ENCODE data around the gene DGKB. TPM values are rescaled to one million over a fixed set of nuclear protein-coding genes. Genes with fewer than 3 reads are reported as not detected.
A peak's percentile ranks its signal among the peaks of the same experiment; 100 is the strongest.

Gene DGKB
- total RNA-seq, result 10 to 100 TPM in 3 of 8 experiments, 1 to 10 TPM in 2, under 1 TPM in 3; 0.22 to 13.6 (median 9.0) TPM

DNA sequence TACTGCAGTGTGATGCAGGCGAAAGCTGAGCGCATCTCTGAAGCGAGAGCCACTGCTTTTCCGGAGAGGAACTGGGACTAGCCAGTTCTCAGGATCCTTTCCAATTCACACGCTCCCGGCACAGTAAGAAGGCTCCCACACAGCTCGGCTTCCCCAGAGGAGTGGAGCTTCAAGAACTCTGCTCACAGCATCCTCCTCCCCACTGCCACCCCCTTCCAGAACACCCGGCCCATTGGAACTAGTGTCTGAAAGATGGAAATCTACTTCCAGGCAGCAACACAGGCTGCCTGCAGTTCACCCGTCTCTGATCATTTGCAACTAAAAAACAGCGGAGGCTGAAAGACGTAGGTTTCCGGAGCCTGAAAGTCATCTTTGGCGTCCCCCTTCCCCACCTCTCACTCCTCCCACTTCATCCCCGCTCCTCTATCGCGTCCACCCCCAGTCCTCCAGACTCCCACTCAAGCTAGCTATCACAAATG lies at the start of gene DGKB:
Gene DGKB (minus strand): TSS at position 163 of the 479 bp plus-strand sequence.
- H3K4me1 ChIP-seq (replicated peaks in 1 of 2), result peaks cover 10 to 14% of the 10 kb centered on the region in 2 donors
- in situ Hi-C loops (cut with MboI; ENCODE audit: low pct_unique_long_range_greater_than_20kb in 2 of 9, low sequenced_read_pairs in 9 of 9, unreplicated experiment in 9 of 9), result no loop called here
- peak within 1 kb of the TSS; percentile 53 to 74 for H3K27ac ChIP-seq
- 0 to 20% (median 5%) methylated on average over 1 to 4 of the region's 16 CpGs; no CpG with 5 or more reads in 7 of the 10 experiments for WGBS, 10 experiments
- peak within 1 kb of the TSS; percentile 40 to 60 (median 49) for H3K4me3 ChIP-seq
- ATAC-seq (replicated peaks in 6 of 8), result peak; percentile 56 to 82 (median 72)

DNA sequence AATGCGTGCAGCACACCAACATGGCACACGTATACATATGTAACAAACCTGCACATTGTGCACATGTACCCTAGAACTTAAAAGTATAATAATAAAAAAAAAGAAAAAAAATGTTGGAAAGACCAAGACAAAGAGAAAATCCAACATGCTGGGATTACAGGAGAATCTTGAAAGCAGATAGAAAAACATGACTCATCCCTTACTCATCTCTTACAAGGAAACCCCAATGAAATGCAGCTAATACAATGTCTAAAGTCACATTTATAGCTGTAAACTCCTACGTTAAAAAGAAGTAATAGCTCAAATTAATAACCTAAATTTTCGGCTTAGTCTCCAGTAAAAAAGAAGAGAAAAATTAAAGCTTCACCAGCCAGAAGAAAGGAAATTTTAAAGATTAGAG lies 47.5 kb upstream of the DGKB start:
- Histone ChIP-seq H3K4me1 (replicated peaks in 1 of 2) (no peaks in the 10 kb centered on the region), H3K4me3 (no peak overlapping the region), H3K27ac (no peak overlapping the region)
- in situ Hi-C loops (cut with MboI; ENCODE audit: low pct_unique_long_range_greater_than_20kb in 2 of 9, low sequenced_read_pairs in 9 of 9, unreplicated experiment in 9 of 9), result no loop called here
- ATAC-seq (replicated peaks in 6 of 8), result no peak
- 22 to 98% (median 84%) methylated on average over 2 to 4 of the region's 4 CpGs for WGBS, 10 experiments

DNA sequence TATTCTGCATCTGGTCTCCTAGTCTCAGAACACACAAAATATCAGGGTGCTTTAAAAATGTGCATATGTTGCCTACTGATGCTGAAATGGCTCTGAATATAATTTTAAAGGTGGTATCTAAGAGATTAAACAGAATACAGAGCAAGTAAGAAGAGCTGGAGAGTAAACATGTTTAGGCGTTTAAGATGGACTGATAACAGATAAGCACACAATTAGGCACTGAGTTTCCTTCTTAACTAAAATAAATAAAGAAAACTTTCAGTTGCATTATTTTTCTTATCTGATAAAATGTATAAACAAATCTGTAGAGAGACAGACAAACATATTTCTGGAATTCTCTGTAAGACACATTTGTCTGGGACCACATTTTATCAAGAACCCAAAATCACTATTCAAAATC lies 35.6 kb upstream of the DGKB start:
- WGBS, 10 experiments, result 25 to 100% (median 81%) methylated on average over 1 of the region's 1 CpG; no CpG with 5 or more reads in 2 of the 10 experiments
- ATAC-seq (replicated peaks in 6 of 8), result no peak
- Histone ChIP-seq H3K4me3 (no peak overlapping the region), H3K27ac (no peak overlapping the region), H3K4me1 (replicated peaks in 1 of 2) (peaks cover 18 to 42% of the 10 kb centered on the region in 2 donors)
- in situ Hi-C loops (cut with MboI; ENCODE audit: low pct_unique_long_range_greater_than_20kb in 2 of 9, low sequenced_read_pairs in 9 of 9, unreplicated experiment in 9 of 9), result no loop called here

DNA sequence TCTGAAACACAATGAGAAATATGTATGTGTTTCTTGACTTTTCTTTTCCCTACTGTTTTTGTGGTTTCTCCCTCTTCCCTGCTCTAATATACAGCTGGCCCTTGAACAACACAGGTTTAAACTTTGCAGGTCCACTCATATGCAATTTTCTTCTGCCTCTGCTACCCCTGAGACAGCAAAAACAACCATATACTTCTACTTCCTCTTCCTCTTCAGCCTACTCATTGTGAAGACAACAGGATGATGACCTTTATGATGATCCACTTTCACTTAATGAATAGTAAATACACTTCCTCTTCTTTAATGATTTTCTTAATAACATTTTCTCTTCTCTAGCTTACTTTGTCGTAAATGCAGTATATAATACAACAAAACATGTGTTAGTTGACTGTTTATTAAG lies 35.0 kb upstream of the DGKB start:
- ATAC-seq (replicated peaks in 6 of 8), result no peak
- 17 to 92% (median 86%) methylated on average over 1 of the region's 1 CpG; no CpG with 5 or more reads in 3 of the 10 experiments for WGBS, 10 experiments
- H3K4me3 ChIP-seq, result no peak overlapping the region
- in situ Hi-C loops (cut with MboI; ENCODE audit: low pct_unique_long_range_greater_than_20kb in 2 of 9, low sequenced_read_pairs in 9 of 9, unreplicated experiment in 9 of 9), result no loop called here
- H3K27ac ChIP-seq, result no peak overlapping the region
- peaks cover 18 to 46% of the 10 kb centered on the region in 2 donors for H3K4me1 ChIP-seq (replicated peaks in 1 of 2)

DNA sequence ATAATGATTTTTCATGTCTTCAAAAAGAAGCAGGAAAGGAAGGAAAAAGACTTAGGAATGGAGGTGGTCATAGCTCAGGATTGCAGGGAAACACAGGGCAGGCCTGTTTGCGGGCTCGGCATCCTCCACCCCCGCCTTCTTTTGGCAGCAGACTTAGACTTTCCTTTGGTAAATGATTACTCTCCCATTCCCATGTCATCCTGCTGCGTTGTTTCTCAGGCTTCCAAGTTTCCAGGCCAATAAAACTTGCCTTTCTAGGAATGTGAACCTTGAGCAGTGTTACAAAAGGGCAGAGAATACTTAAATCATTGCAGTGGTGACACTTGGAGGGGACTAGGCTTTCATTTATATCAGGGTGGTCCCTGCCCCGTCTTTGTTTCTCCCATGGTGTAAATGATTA lies 34.0 kb upstream of the DGKB start:
- ATAC-seq (replicated peaks in 6 of 8), result peak in 5 of 8 experiments; percentile 38 to 96 (median 73)
- in situ Hi-C loops (cut with MboI; ENCODE audit: low pct_unique_long_range_greater_than_20kb in 2 of 9, low sequenced_read_pairs in 9 of 9, unreplicated experiment in 9 of 9), result no loop called here
- Histone ChIP-seq H3K4me3 (no peak overlapping the region), H3K4me1 (replicated peaks in 1 of 2) (peaks cover 18 to 46% of the 10 kb centered on the region in 2 donors), H3K27ac (no peak overlapping the region)
- 0 to 36% (median 14%) methylated on average over 1 to 5 of the region's 5 CpGs; no CpG with 5 or more reads in 2 of the 10 experiments for WGBS, 10 experiments

DNA sequence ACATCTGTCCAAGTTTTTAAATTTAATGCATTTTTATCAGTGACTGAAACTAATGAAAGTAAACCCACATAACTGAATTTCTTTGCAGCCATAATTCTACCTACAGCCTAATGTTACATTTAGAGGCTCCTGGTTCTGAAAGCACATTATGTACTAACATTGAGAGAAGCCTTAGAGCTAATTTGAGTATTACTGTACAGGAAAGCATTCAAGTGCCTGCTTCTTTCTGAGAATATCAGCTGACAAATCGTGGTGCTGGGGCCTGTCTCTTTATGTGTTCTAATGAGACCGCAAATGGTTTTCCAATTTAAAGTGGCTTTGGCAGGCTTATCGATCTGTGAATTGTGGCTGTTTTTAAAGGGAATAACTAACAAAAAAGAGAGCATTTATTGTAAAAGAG lies 32.3 kb upstream of the DGKB start:
- no peak overlapping the region for H3K4me3 ChIP-seq
- 0 to 80% (median 48%) methylated on average over 1 to 3 of the region's 3 CpGs; no CpG with 5 or more reads in 1 of the 10 experiments for WGBS, 10 experiments
- in situ Hi-C loops (cut with MboI; ENCODE audit: low pct_unique_long_range_greater_than_20kb in 2 of 9, low sequenced_read_pairs in 9 of 9, unreplicated experiment in 9 of 9), result no loop called here
- H3K27ac ChIP-seq, result no peak overlapping the region
- ATAC-seq (replicated peaks in 6 of 8), result peak in 5 of 8 experiments; percentile 18 to 66 (median 53)
- H3K4me1 ChIP-seq (replicated peaks in 1 of 2), result peaks cover 18 to 42% of the 10 kb centered on the region in 2 donors

DNA sequence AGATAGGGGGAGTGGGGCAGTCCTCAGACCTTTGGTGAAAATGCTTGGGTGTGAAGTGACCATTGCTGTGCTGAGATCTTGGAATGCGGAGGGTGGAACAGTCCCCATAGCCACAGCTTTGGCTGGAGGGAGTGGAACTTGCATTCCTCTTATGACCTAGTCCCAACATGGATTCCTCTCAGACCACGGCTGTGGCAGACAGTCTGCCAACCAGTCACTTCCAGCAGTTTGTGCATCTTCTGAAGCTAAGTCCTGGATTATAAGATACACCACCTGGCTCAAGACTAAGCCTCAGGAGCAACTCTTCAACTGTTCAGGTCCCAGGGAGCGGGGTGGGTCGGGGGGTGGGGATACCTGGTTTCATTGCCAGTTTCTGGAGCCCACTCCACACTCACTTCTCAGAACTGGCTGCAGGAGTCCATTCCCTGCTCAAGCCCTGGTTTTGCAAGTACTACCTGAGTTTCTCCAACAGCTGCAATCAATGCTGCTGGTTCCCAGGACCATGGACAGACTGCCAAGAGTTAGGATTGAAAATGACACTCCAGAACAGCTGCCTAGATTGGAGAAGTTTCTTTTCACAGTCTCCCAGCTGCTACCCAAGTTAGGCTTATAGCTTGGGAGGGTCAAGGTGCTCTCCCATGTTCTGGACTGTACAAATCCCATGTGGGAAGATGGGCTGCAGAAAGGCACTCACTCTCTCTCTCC lies 29.1 kb upstream of the DGKB start:
- no peak overlapping the region for H3K4me3 ChIP-seq
- no peak for ATAC-seq (replicated peaks in 6 of 8)
- H3K4me1 ChIP-seq (replicated peaks in 1 of 2), result peaks cover 18 to 38% of the 10 kb centered on the region in 2 donors
- H3K27ac ChIP-seq, result no peak overlapping the region
- in situ Hi-C loops (cut with MboI; ENCODE audit: low pct_unique_long_range_greater_than_20kb in 2 of 9, low sequenced_read_pairs in 9 of 9, unreplicated experiment in 9 of 9), result no loop called here
- WGBS, 10 experiments, result 67 to 100% (median 83%) methylated on average over 1 of the region's 4 CpGs; no CpG with 5 or more reads in 7 of the 10 experiments

DNA sequence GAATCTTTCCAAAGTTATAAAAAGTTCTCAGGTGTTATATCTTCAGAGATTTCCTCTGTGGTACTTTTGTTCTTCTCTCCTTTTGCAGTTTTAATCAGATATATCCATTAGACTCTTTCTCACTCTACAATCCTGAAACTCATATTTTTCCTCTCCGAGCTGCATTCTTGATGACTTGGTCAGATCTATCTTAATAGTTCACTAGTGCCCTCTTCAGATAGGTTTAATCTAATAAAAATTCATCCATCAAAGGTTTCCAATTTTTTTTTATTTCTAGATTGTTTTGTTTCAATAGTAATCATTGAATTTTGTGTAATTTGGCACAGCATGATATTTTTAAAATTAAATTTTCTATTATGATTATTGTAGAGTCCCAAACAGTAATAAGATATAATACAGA lies 21.8 kb upstream of the DGKB start:
- peak in 1 of 8 experiments; percentile 29 for ATAC-seq (replicated peaks in 6 of 8)
- 0 to 100% (median 78%) methylated on average over 1 of the region's 1 CpG; no CpG with 5 or more reads in 1 of the 10 experiments for WGBS, 10 experiments
- in situ Hi-C loops (cut with MboI; ENCODE audit: low pct_unique_long_range_greater_than_20kb in 2 of 9, low sequenced_read_pairs in 9 of 9, unreplicated experiment in 9 of 9), result no loop called here

DNA sequence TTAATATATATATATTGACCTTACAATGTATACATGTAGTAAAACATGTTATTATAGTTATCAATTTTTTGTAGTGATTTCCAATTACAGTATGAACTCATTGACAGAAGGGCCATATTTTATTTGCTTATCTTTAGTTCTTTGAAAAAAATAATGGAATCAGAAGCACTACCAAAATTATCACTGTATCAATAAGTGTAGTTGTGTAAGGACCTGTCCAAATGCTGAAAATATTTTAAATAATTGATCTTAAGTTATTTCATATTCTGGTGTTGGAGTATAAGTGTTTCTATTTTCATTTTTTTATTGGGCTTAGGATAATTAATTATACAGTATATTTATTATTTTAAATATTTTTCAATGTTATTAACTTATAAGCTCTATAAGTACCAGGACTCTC lies 8.5 kb upstream of the DGKB start:
- in situ Hi-C loops (cut with MboI; ENCODE audit: low pct_unique_long_range_greater_than_20kb in 2 of 9, low sequenced_read_pairs in 9 of 9, unreplicated experiment in 9 of 9), result loop anchor here in 1 of 9 experiments (10.0 kb wide), 1 partner anchor 176 kb away; no protein-coding TSS in a partner anchor

More for the DNA sequence above, 21.8 kb upstream of the DGKB start:
- no peak overlapping the region for H3K4me3 ChIP-seq
- no peaks in the 10 kb centered on the region for H3K4me1 ChIP-seq (replicated peaks in 1 of 2)
- H3K27ac ChIP-seq, result no peak overlapping the region

DNA sequence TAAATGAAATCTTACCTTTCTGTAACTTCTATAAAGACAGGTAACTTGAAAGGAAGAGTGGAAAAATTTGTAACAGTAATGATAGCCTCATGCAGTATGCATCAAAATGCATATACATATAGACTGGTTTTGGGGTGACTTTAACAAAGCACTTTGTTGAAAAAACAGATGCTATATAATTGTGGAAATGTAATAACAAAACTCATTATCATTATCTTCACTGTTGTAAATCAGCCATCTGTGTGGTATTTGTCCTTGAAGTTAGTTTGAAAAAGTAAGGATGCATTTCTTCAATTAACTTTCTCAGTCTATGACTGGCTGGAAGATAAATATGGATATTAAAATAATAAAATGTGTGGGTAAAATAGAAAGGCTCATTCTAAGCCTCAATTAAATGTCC lies 6.1 kb upstream of the DGKB start:
- in situ Hi-C loops (cut with MboI; ENCODE audit: low pct_unique_long_range_greater_than_20kb in 2 of 9, low sequenced_read_pairs in 9 of 9, unreplicated experiment in 9 of 9), result no loop called here
- ATAC-seq (replicated peaks in 6 of 8), result no peak
- Histone ChIP-seq H3K4me1 (replicated peaks in 1 of 2) (peaks cover 0 to 5% of the 10 kb centered on the region in 2 donors), H3K27ac (no peak overlapping the region), H3K4me3 (no peak overlapping the region)

More for the DNA sequence above, 8.5 kb upstream of the DGKB start:
- no peak overlapping the region for H3K4me3 ChIP-seq
- no peak for ATAC-seq (replicated peaks in 6 of 8)
- no peak overlapping the region for H3K27ac ChIP-seq
- H3K4me1 ChIP-seq (replicated peaks in 1 of 2), result peaks cover 0 to 5% of the 10 kb centered on the region in 2 donors

DNA sequence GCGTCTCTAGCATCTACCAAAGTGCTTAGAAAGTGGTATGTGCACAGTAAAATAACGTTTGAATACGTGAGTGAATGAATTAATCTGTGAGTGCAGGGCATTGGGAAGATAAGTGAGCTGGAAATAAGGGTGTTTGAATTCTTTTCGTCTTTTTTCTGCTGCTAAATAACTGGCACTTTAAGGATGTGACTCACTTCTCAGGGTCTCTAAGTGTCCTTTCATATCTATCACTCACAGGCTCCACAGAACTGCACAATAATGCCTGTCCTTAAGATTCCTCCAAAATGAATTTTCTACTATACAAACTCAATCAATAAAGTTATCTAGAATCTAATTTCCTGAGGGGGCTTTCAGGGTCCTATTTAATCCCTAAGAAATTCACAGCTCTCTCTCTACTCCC lies 3.2 kb upstream of the DGKB start:
- H3K27ac ChIP-seq, result no peak overlapping the region
- 0 to 90% (median 67%) methylated on average over 1 to 4 of the region's 4 CpGs; no CpG with 5 or more reads in 1 of the 10 experiments for WGBS, 10 experiments
- in situ Hi-C loops (cut with MboI; ENCODE audit: low pct_unique_long_range_greater_than_20kb in 2 of 9, low sequenced_read_pairs in 9 of 9, unreplicated experiment in 9 of 9), result no loop called here
- peaks cover 2 to 16% of the 10 kb centered on the region in 2 donors for H3K4me1 ChIP-seq (replicated peaks in 1 of 2)
- no peak overlapping the region for H3K4me3 ChIP-seq
- no peak for ATAC-seq (replicated peaks in 6 of 8)

DNA sequence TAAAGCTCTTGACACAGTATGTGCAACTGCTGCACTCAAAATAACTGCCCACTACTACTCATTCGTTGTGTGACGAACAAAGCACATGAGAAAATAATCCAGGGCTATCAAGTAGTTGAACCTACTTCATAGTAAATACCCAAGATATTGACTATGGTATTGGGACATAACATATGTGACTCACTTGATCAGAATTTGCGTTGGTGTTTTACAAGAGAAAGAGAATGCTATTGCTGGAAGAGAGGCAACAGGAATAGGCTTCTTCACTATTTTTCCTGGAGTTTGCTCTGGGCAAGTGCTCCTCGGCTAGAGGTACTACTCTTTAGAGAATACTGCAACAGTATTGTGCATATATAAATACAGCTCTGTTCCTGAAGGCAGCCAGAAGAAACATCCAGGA lies 2.5 kb downstream of the DGKB start:
- Histone ChIP-seq H3K27ac (no peak overlapping the region), H3K4me3 (no peak overlapping the region), H3K4me1 (replicated peaks in 1 of 2) (peaks cover 10 to 14% of the 10 kb centered on the region in 2 donors)
- in situ Hi-C loops (cut with MboI; ENCODE audit: low pct_unique_long_range_greater_than_20kb in 2 of 9, low sequenced_read_pairs in 9 of 9, unreplicated experiment in 9 of 9), result no loop called here
- WGBS, 10 experiments, result 22 to 100% (median 91%) methylated on average over 1 to 4 of the region's 4 CpGs
- ATAC-seq (replicated peaks in 6 of 8), result no peak

DNA sequence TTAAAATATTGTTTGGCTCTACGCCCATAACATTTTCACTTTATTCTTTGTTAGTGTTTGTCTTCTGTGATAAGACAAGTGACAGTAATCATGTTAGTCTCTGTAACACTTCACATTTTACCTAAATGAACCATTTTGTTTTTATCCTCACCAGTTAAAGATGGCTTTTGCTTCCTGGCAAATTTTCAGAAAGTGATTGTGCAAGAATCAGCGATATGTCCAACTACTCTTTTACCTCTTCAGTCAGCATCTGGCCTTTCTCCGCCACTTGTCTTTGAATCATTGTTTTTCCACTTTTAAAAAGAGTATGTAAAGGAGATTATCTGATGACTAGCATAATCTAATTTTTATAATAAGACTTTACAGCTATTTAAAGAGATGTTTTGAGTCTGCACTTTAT lies 3.5 kb downstream of the DGKB start:
- Histone ChIP-seq H3K27ac (no peak overlapping the region), H3K4me1 (replicated peaks in 1 of 2) (peaks cover 10 to 14% of the 10 kb centered on the region in 2 donors), H3K4me3 (no peak overlapping the region)
- in situ Hi-C loops (cut with MboI; ENCODE audit: low pct_unique_long_range_greater_than_20kb in 2 of 9, low sequenced_read_pairs in 9 of 9, unreplicated experiment in 9 of 9), result no loop called here
- 15 to 100% (median 94%) methylated on average over 2 to 3 of the region's 3 CpGs; no CpG with 5 or more reads in 1 of the 10 experiments for WGBS, 10 experiments
- ATAC-seq (replicated peaks in 6 of 8), result no peak
